Spleen (tissue), 7 donors: ENCODE data around the gene DISP2.

Experiments
- POLR2A ChIP-seq, 3 donors: fragments of 450-650 bp; IDR thresholded peaks; one replicate each; pipeline ENCODE4 v1.5.1; 2017; ENCODE audit warnings: antibody characterized with exemption in 3 of 3, mild to moderate bottlenecking in 1 of 3
- TF ChIP-seq, protein P1 (sequence below), 11 experiments: fragments of 200-600 bp in 7 of 11; fragments of 450-650 bp in 4 of 11; sonication (generic) in 4 of 11; IDR thresholded peaks in 8 of 11; conservative IDR thresholded peaks in 3 of 11; 1 replicate in 7 of 11; 2 replicates in 4 of 11; pipeline versions ENCODE4 v1.4.0 to v1.8.0; 2016 to 2021; ENCODE audit warnings: antibody characterized with exemption in 11 of 11, inconsistent platforms in 4 of 11, mild to moderate bottlenecking in 1 of 11
- donor health status: DM: no; HTN: no; CAD: no; lungs with moderate emphysema.
- donor health status: DM: no; HTN: no; CAD: no.
- donor health status: DM: no; HTN: no; CAD: no.

DNA sequence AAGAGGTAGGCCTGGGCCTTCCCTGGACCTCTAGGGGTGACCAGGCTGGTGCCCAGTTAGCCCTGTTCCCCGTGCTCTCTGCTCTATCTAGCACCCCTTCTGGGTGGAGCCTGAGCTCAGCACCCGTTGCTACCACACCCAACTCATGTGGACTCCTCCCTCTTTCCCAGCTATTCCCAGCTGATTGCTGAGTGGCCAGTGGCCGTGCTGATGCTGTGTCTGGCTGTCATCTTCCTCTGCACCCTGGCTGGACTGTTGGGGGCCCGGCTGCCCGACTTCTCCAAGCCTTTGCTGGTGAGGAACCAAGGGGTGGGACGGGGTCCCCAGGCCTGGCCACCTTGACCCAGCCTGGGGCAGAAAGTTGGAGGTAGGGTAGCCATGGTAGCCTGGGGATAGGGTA is 6.2 kb downstream of the DISP2 start:
- TF ChIP-seq POLR2A (IDR thresholded peaks at IDR 0.05), result no peak
- TF ChIP-seq, protein P1, sequence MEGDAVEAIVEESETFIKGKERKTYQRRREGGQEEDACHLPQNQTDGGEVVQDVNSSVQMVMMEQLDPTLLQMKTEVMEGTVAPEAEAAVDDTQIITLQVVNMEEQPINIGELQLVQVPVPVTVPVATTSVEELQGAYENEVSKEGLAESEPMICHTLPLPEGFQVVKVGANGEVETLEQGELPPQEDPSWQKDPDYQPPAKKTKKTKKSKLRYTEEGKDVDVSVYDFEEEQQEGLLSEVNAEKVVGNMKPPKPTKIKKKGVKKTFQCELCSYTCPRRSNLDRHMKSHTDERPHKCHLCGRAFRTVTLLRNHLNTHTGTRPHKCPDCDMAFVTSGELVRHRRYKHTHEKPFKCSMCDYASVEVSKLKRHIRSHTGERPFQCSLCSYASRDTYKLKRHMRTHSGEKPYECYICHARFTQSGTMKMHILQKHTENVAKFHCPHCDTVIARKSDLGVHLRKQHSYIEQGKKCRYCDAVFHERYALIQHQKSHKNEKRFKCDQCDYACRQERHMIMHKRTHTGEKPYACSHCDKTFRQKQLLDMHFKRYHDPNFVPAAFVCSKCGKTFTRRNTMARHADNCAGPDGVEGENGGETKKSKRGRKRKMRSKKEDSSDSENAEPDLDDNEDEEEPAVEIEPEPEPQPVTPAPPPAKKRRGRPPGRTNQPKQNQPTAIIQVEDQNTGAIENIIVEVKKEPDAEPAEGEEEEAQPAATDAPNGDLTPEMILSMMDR (IDR thresholded peaks at IDR 0.05 in 8 of 11, conservative IDR thresholded peaks at IDR 0.05 in 3 of 11), result no peak
